Neural crest cell (in vitro differentiated cells): ENCODE data around the gene SMPX. TPM values are rescaled to one million over a fixed set of nuclear protein-coding genes. Genes with fewer than 3 reads are reported as not detected.

Experiments used
- DNase-seq: peaks from one replicate; pipeline ENCODE4 v3.0.0; 2021; ENCODE audit warnings: low read depth, mixed read lengths, low spot score
- H3K27ac Mint-ChIP-seq: one replicate; pipeline ENCODE4 v1.8.0; 2021; ENCODE audit warnings: mild to moderate bottlenecking, mixed read lengths; ENCODE audit not compliant: unreplicated experiment
- H3K27me3 Mint-ChIP-seq: 2 replicates; pipeline ENCODE4 v1.8.0; 2021; ENCODE audit warnings: low read depth, mild to moderate bottlenecking, mixed read lengths
- H3K36me3 Mint-ChIP-seq: 2 replicates; pipeline ENCODE4 v1.8.0; 2021; ENCODE audit warnings: low read depth, mild to moderate bottlenecking, mixed read lengths
- H3K4me1 Mint-ChIP-seq: 2 replicates; pipeline ENCODE4 v1.8.0; 2021; ENCODE audit warnings: mixed read lengths
- H3K4me3 Mint-ChIP-seq: one replicate; pipeline ENCODE4 v1.8.0; 2021; ENCODE audit warnings: mild to moderate bottlenecking, mixed read lengths
- H3K9me3 Mint-ChIP-seq: 2 replicates; pipeline ENCODE4 v1.8.0; 2021; ENCODE audit warnings: mixed read lengths
- CTCF ChIP-seq: fragments of 200-600 bp; sonication (generic); conservative IDR thresholded peaks from 2 replicates; pipeline ENCODE4 v1.5.0; 2021; ENCODE audit warnings: antibody characterized with exemption, mild to moderate bottlenecking
- total RNA-seq: library from RNA; stranded (reverse); gene quantifications from 2 replicates; pipeline ENCODE4 v1.2.1, GENCODE V29; 2021

SMPX gene
- total RNA-seq, 1 donor from 2014 or later, result 0.51 TPM

DNA sequence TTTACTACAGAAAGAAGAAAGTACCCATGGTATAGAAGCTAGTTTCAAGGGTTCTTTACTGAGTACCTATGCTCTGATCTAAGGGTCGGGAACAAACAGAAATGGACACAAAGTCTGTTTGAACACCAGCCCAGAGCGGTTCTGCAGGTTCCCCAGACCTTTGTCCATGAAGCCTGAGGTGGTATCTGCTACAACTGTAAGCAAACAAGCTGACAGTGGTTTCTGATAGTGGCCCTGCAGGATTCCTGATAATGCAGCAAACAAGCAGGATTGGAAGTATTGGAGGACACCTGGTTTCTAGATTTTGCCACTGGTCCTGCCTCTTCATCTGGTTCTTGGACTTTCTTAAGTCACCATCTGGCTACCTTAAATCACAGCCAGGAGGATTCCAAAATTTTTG lies 23.7 kb downstream of the SMPX start:
- DNase-seq, result no peak
- no peak for TF ChIP-seq CTCF
- no peak overlapping the region for H3K27ac Mint-ChIP-seq
- H3K36me3 Mint-ChIP-seq, result no peaks in the 10 kb centered on the region
- peaks cover 4% of the 10 kb centered on the region for H3K27me3 Mint-ChIP-seq
- H3K9me3 Mint-ChIP-seq, result no peaks in the 10 kb centered on the region
- no peak overlapping the region for H3K4me3 Mint-ChIP-seq
- H3K4me1 Mint-ChIP-seq, result peaks cover 17% of the 10 kb centered on the region

GRCh38 chrX:21733705-21734104 lies 24.2 kb downstream of the SMPX start:
- H3K4me1 Mint-ChIP-seq, result peaks cover 18% of the 10 kb centered on the region
- DNase-seq, result no peak
- H3K9me3 Mint-ChIP-seq, result no peaks in the 10 kb centered on the region
- no peak overlapping the region for H3K27ac Mint-ChIP-seq
- peaks cover 2% of the 10 kb centered on the region for H3K27me3 Mint-ChIP-seq
- H3K4me3 Mint-ChIP-seq, result no peak overlapping the region
- no peak for TF ChIP-seq CTCF
- H3K36me3 Mint-ChIP-seq, result no peaks in the 10 kb centered on the region

DNA sequence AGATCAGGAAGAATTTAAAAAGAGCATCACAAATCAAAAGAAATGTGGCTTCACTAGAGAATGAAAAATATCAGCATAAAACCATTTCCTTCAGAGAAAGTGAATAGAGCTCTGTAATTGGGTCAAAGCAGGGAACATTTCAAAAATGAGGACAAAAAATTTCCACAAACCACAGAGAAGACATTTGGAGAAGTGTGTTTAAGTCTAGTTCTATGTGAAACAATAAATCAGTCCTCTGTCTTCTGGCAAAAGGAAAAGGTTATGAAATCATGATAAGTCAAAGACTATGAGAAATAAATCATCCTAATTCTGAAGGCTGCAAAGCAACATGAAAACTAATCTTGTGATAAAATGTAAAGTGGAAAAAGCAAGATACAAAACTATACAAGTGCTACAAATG lies 27.9 kb downstream of the SMPX start:
- Mint-ChIP-seq H3K4me1 (peaks cover 38% of the 10 kb centered on the region), H3K27ac (no peak overlapping the region)
- DNase-seq, result no peak

DNA sequence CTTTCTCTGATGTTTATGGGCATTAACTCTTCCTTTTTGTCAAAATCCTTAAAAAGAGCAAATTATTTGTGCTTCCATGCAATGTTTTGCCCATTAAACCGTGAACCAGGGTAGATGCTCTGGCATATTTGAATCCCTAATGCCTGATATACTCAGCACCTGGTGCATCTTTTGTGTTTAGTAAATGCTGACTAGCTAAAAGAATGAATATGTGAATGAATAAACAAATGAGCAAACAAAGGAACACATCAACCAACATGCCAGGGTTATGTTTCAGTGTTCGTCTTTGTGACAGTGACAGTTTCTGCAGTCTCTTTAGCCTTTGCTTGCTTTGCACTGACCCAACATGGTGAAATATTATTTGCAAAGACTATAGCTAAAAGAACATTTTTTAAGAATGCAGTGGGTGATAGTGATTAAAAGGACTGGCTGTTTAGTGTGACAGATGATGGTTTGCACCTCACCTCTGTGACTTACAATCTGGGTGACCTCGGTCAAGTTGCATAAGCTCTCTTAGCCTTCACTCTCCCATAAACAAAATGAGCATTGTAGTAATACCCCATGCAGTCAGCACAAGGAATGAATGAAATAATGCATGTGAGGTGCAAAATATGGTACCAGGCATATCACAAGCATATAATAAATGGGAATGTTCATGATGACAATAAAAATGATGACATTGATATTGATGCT lies 29.5 kb downstream of the SMPX start:
- peaks cover 39% of the 10 kb centered on the region for H3K4me1 Mint-ChIP-seq
- no peak overlapping the region for H3K27ac Mint-ChIP-seq
- H3K9me3 Mint-ChIP-seq, result no peaks in the 10 kb centered on the region
- peak overlapping the region; percentile 21 for H3K4me3 Mint-ChIP-seq
- no peaks in the 10 kb centered on the region for H3K36me3 Mint-ChIP-seq
- no peak for TF ChIP-seq CTCF
- DNase-seq, result no peak
- H3K27me3 Mint-ChIP-seq, result peaks cover 14% of the 10 kb centered on the region

More for the DNA sequence above, 27.9 kb downstream of the SMPX start:
- Mint-ChIP-seq H3K4me3 (no peak overlapping the region), H3K36me3 (no peaks in the 10 kb centered on the region), H3K27me3 (peaks cover 14% of the 10 kb centered on the region), H3K9me3 (no peaks in the 10 kb centered on the region)
- no peak for TF ChIP-seq CTCF

GRCh38 chrX:21725916-21726315 lies 32.0 kb downstream of the SMPX start:
- H3K27me3 Mint-ChIP-seq, result peaks cover 14% of the 10 kb centered on the region
- H3K9me3 Mint-ChIP-seq, result no peaks in the 10 kb centered on the region
- H3K4me1 Mint-ChIP-seq, result peaks cover 39% of the 10 kb centered on the region
- no peaks in the 10 kb centered on the region for H3K36me3 Mint-ChIP-seq
- H3K4me3 Mint-ChIP-seq, result no peak overlapping the region
- no peak for TF ChIP-seq CTCF
- H3K27ac Mint-ChIP-seq, result no peak overlapping the region
- DNase-seq, result no peak
